Measurements from ENCODE around the gene HTD2. TPM values are rescaled to one million over a fixed set of nuclear protein-coding genes. Genes with fewer than 3 reads are reported as not detected.

Gene HTD2
- total RNA-seq, 1 donor from 2014 or later, result 7.7 TPM

GRCh38 chr3:58358808-58359207, 52.5 kb downstream of the HTD2 start:
- Histone ChIP-seq H3K4me3 (ENCODE audit: insufficient read depth, low read depth, low read length) (no peak overlapping the region), H3K79me2 (ENCODE audit: insufficient read depth, low read length) (peaks cover 41% of the 10 kb centered on the region), H2AFZ (ENCODE audit: low read depth, low read length) (no peak overlapping the region), H3K27ac (ENCODE audit: low read depth, low read length) (no peak overlapping the region), H4K20me1 (ENCODE audit: insufficient read depth, low read length) (peaks cover 35% of the 10 kb centered on the region), H3K4me2 (ENCODE audit: low read length) (no peak overlapping the region), H3K36me3 (ENCODE audit: insufficient read depth, low read length) (no peaks in the 10 kb centered on the region), H3K4me1 (ENCODE audit: insufficient read depth, low read length) (no peaks in the 10 kb centered on the region), H3K9ac (ENCODE audit: low read length) (no peak overlapping the region), H3K27me3 (ENCODE audit: insufficient read depth, low read length) (no peaks in the 10 kb centered on the region), H3K9me3 (ENCODE audit: insufficient read depth, low read depth, low read length) (no peaks in the 10 kb centered on the region)
- TF ChIP-seq CTCF (IDR thresholded peaks at IDR 0.05; ENCODE audit: insufficient read depth, low read depth, low read length) (no peak), EZH2 (IDR thresholded peaks at IDR 0.05; ENCODE audit: insufficient read depth, low read length) (no peak)
- Mint-ChIP-seq H3K36me3 (ENCODE audit: low read depth, unreplicated experiment) (no peaks in the 10 kb centered on the region), H3K27ac (ENCODE audit: unreplicated experiment) (no peak overlapping the region), H3K4me1 (ENCODE audit: low read depth, unreplicated experiment) (no peaks in the 10 kb centered on the region), H3K27me3 (ENCODE audit: low read depth, unreplicated experiment) (peaks cover 2% of the 10 kb centered on the region), H3K4me3 (ENCODE audit: unreplicated experiment) (no peak overlapping the region), H3K9me3 (ENCODE audit: unreplicated experiment) (no peaks in the 10 kb centered on the region)
- no peak for FAIRE-seq
- DNase-seq (ENCODE audit: low read depth), result no peak

- Histone ChIP-seq H3K79me2 (ENCODE audit: insufficient read depth, low read length) (peaks cover 44% of the 10 kb centered on the region), H4K20me1 (ENCODE audit: insufficient read depth, low read length) (peaks cover 31% of the 10 kb centered on the region), H3K4me1 (ENCODE audit: insufficient read depth, low read length) (no peaks in the 10 kb centered on the region), H3K27me3 (ENCODE audit: insufficient read depth, low read length) (no peaks in the 10 kb centered on the region), H3K27ac (ENCODE audit: low read depth, low read length) (no peak overlapping the region), H2AFZ (ENCODE audit: low read depth, low read length) (no peak overlapping the region), H3K4me3 (ENCODE audit: insufficient read depth, low read depth, low read length) (no peak overlapping the region), H3K4me2 (ENCODE audit: low read length) (no peak overlapping the region), H3K9ac (ENCODE audit: low read length) (no peak overlapping the region), H3K36me3 (ENCODE audit: insufficient read depth, low read length) (no peaks in the 10 kb centered on the region), H3K9me3 (ENCODE audit: insufficient read depth, low read depth, low read length) (no peaks in the 10 kb centered on the region)
- no peaks in the 10 kb centered on the region for H3K4me1 Mint-ChIP-seq (ENCODE audit: low read depth, unreplicated experiment)
- no peak for FAIRE-seq
- H3K36me3 Mint-ChIP-seq (ENCODE audit: low read depth, unreplicated experiment), result no peaks in the 10 kb centered on the region
- no peak for DNase-seq (ENCODE audit: low read depth)
- H3K27ac Mint-ChIP-seq (ENCODE audit: unreplicated experiment), result no peak overlapping the region
- TF ChIP-seq CTCF (IDR thresholded peaks at IDR 0.05; ENCODE audit: insufficient read depth, low read depth, low read length) (no peak), EZH2 (IDR thresholded peaks at IDR 0.05; ENCODE audit: insufficient read depth, low read length) (no peak)
- no peaks in the 10 kb centered on the region for H3K9me3 Mint-ChIP-seq (ENCODE audit: unreplicated experiment)
- H3K27me3 Mint-ChIP-seq (ENCODE audit: low read depth, unreplicated experiment), result peaks cover 2% of the 10 kb centered on the region
- H3K4me3 Mint-ChIP-seq (ENCODE audit: unreplicated experiment), result no peak overlapping the region
Measured at GRCh38 chr3:58359621-58360020, 53.3 kb downstream of the HTD2 start.

- Mint-ChIP-seq H3K27me3 (ENCODE audit: low read depth, unreplicated experiment) (no peaks in the 10 kb centered on the region), H3K27ac (ENCODE audit: unreplicated experiment) (no peak overlapping the region), H3K4me1 (ENCODE audit: low read depth, unreplicated experiment) (peaks cover 6% of the 10 kb centered on the region), H3K36me3 (ENCODE audit: low read depth, unreplicated experiment) (no peaks in the 10 kb centered on the region), H3K9me3 (ENCODE audit: unreplicated experiment) (no peaks in the 10 kb centered on the region), H3K4me3 (ENCODE audit: unreplicated experiment) (no peak overlapping the region)
- Histone ChIP-seq H3K9me3 (ENCODE audit: insufficient read depth, low read depth, low read length) (no peaks in the 10 kb centered on the region), H3K4me1 (ENCODE audit: insufficient read depth, low read length) (no peaks in the 10 kb centered on the region), H3K27me3 (ENCODE audit: insufficient read depth, low read length) (no peaks in the 10 kb centered on the region), H3K27ac (ENCODE audit: low read depth, low read length) (no peak overlapping the region), H3K79me2 (ENCODE audit: insufficient read depth, low read length) (peaks cover 49% of the 10 kb centered on the region), H3K4me2 (ENCODE audit: low read length) (no peak overlapping the region), H3K4me3 (ENCODE audit: insufficient read depth, low read depth, low read length) (no peak overlapping the region), H4K20me1 (ENCODE audit: insufficient read depth, low read length) (peaks cover 24% of the 10 kb centered on the region), H2AFZ (ENCODE audit: low read depth, low read length) (no peak overlapping the region), H3K36me3 (ENCODE audit: insufficient read depth, low read length) (no peaks in the 10 kb centered on the region), H3K9ac (ENCODE audit: low read length) (no peak overlapping the region)
- FAIRE-seq (no peak), DNase-seq (ENCODE audit: low read depth) (no peak)
- no peak for TF ChIP-seq EZH2 (IDR thresholded peaks at IDR 0.05; ENCODE audit: insufficient read depth, low read length)
- no peak for TF ChIP-seq CTCF (IDR thresholded peaks at IDR 0.05; ENCODE audit: insufficient read depth, low read depth, low read length)
Measured at GRCh38 chr3:58361866-58362265, 55.5 kb downstream of the HTD2 start.

Measured in astrocyte (in vitro differentiated cells and primary cell).